ENCODE data around the gene SP8. TPM values are rescaled to one million over a fixed set of nuclear protein-coding genes. Genes with fewer than 3 reads are reported as not detected.

SP8 gene
- total RNA-seq, 4 donors from 2014 or later: not detected

DNA sequence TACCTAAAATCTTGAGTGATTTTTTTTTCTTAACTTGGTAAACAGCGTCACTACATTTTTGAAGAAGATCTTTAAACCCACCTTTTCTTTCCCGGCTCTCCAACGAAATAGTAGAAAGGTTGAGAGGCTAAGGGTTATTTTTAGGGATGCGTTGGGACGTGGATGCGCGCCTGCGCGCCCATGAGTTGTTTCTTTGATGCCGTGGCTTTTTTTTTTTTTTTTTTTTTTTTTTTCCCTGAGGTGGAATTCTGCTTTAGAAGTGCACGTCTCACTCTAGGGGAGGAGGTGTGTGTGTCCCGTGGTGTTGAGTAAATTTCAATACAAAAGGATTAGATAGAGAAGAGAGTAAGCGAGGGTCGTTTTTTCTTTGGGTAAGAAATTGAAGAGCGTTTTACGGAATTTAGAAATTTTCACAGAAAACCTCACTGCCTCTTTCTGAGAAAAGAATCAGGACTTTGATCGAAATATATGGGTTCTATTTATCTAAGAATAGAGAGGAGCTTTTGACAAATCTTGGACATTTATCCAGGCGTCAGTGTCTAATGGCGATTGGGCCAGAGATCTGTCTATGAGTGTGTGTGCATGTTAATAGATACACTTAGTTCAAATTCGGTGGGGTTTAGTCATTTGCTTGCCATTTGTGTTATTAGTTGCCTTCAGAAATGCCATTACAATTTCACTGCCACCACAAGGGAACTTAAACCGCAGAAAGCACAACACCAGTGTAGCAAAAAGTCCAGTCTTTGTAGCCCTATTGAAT, 1.2 kb upstream of the SP8 start:
- DNase-seq: no peak
- Histone ChIP-seq H3K27ac (no peak overlapping the region), H3K4me1 (peaks cover 11 to 48% (median 31%) of the 10 kb centered on the region in 4 donors), H3K9me3 (no peaks in the 10 kb centered on the region), H3K4me3 (no peak overlapping the region), H3K27me3 (peaks cover 100% of the 10 kb centered on the region), H3K36me3 (no peaks in the 10 kb centered on the region)
- TF ChIP-seq POLR2AphosphoS5 (IDR thresholded peaks at IDR 0.05) (no peak), POLR2A (IDR thresholded peaks at IDR 0.05) (no peak), EP300 (IDR thresholded peaks at IDR 0.05; ENCODE audit: low read depth) (no peak)
- TF ChIP-seq, protein P1, sequence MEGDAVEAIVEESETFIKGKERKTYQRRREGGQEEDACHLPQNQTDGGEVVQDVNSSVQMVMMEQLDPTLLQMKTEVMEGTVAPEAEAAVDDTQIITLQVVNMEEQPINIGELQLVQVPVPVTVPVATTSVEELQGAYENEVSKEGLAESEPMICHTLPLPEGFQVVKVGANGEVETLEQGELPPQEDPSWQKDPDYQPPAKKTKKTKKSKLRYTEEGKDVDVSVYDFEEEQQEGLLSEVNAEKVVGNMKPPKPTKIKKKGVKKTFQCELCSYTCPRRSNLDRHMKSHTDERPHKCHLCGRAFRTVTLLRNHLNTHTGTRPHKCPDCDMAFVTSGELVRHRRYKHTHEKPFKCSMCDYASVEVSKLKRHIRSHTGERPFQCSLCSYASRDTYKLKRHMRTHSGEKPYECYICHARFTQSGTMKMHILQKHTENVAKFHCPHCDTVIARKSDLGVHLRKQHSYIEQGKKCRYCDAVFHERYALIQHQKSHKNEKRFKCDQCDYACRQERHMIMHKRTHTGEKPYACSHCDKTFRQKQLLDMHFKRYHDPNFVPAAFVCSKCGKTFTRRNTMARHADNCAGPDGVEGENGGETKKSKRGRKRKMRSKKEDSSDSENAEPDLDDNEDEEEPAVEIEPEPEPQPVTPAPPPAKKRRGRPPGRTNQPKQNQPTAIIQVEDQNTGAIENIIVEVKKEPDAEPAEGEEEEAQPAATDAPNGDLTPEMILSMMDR (IDR thresholded peaks at IDR 0.05): no peak
- WGBS, 2 donors (ENCODE audit: low coverage in 1 of 2): 14 to 18% methylated on average over 21 of the region's 21 CpGs
- in situ Hi-C loops (cut with MboI; ENCODE audit: low pct_ligation_motif_present in 1 of 4, low pct_unique_long_range_greater_than_20kb in 1 of 4, low sequenced_read_pairs in 3 of 4) (loop anchor here (25.0 kb wide), 3 partner anchors 449 to 724 kb away; no protein-coding TSS in a partner anchor), intact Hi-C loops (cut with DNase I; ENCODE audit: low total_unique reads) (loop anchor here (1.0 kb wide), 1 partner anchor 14 kb away; no protein-coding TSS in a partner anchor)

DNA sequence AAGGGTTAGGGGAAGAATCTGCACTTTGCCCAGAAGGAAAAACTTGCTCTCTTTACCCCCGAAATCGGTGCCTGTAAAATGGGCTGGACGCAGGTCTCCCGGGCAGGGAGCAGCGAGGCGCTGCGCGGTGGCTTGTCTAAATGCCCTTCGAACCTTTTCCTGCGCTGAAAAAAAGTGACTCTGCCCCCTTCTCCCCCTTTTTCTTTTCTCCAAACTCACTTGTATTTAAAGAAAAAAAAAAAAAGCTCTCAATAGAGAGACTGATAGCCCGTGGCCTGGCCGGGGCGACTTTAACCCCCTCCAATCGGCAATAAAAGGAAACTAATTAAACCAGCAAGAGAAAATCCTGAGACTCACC, 286 bp downstream of the SP8 start:
- intact Hi-C loops (cut with DNase I; ENCODE audit: low total_unique reads): no loop called here
- DNase-seq: no peak
- TF ChIP-seq EP300 (IDR thresholded peaks at IDR 0.05; ENCODE audit: low read depth): no peak
- no peak for TF ChIP-seq POLR2AphosphoS5 (IDR thresholded peaks at IDR 0.05)
- TF ChIP-seq, protein P1 (IDR thresholded peaks at IDR 0.05): no peak
- no peak for TF ChIP-seq POLR2A (IDR thresholded peaks at IDR 0.05)
- 4 to 17% methylated on average over 3 to 14 of the region's 14 CpGs for whole genome bisulfite sequencing, 2 donors (ENCODE audit: low coverage in 1 of 2)
- H3K27me3 ChIP-seq: peaks cover 100% of the 10 kb centered on the region
- H3K4me1 ChIP-seq: peaks cover 11 to 48% (median 31%) of the 10 kb centered on the region in 4 donors
- H3K27ac ChIP-seq: no peak overlapping the region
- no peaks in the 10 kb centered on the region for H3K9me3 ChIP-seq
- peak overlapping the region in 3 of 4 donors; percentile 4 to 47 (median 24) for H3K4me3 ChIP-seq
- H3K36me3 ChIP-seq: no peaks in the 10 kb centered on the region
- in situ Hi-C loops (cut with MboI; ENCODE audit: low pct_ligation_motif_present in 1 of 4, low pct_unique_long_range_greater_than_20kb in 1 of 4, low sequenced_read_pairs in 3 of 4): loop anchor here (25.0 kb wide), 3 partner anchors 451 to 726 kb away; no protein-coding TSS in a partner anchor

GRCh38 chr7:20786049-20786412, 655 bp downstream of the SP8 start:
- Histone ChIP-seq H3K9me3 (no peaks in the 10 kb centered on the region), H3K4me1 (peaks cover 11 to 45% (median 31%) of the 10 kb centered on the region in 4 donors), H3K4me3 (peak overlapping the region in 3 of 4 donors; percentile 4 to 47 (median 24)), H3K36me3 (no peaks in the 10 kb centered on the region), H3K27ac (no peak overlapping the region), H3K27me3 (peaks cover 100% of the 10 kb centered on the region)
- TF ChIP-seq POLR2AphosphoS5 (IDR thresholded peaks at IDR 0.05): no peak
- TF ChIP-seq POLR2A (IDR thresholded peaks at IDR 0.05): no peak
- TF ChIP-seq, protein P1 (IDR thresholded peaks at IDR 0.05): no peak
- no peak for TF ChIP-seq EP300 (IDR thresholded peaks at IDR 0.05; ENCODE audit: low read depth)
- in situ Hi-C loops (cut with MboI; ENCODE audit: low pct_ligation_motif_present in 1 of 4, low pct_unique_long_range_greater_than_20kb in 1 of 4, low sequenced_read_pairs in 3 of 4) (loop anchor here (25.0 kb wide), 3 partner anchors 451 to 726 kb away; no protein-coding TSS in a partner anchor), intact Hi-C loops (cut with DNase I; ENCODE audit: low total_unique reads) (no loop called here)
- DNase-seq: no peak
- 6 to 8% methylated on average over 7 to 10 of the region's 10 CpGs for WGBS, 2 donors (ENCODE audit: low coverage in 1 of 2)

DNA sequence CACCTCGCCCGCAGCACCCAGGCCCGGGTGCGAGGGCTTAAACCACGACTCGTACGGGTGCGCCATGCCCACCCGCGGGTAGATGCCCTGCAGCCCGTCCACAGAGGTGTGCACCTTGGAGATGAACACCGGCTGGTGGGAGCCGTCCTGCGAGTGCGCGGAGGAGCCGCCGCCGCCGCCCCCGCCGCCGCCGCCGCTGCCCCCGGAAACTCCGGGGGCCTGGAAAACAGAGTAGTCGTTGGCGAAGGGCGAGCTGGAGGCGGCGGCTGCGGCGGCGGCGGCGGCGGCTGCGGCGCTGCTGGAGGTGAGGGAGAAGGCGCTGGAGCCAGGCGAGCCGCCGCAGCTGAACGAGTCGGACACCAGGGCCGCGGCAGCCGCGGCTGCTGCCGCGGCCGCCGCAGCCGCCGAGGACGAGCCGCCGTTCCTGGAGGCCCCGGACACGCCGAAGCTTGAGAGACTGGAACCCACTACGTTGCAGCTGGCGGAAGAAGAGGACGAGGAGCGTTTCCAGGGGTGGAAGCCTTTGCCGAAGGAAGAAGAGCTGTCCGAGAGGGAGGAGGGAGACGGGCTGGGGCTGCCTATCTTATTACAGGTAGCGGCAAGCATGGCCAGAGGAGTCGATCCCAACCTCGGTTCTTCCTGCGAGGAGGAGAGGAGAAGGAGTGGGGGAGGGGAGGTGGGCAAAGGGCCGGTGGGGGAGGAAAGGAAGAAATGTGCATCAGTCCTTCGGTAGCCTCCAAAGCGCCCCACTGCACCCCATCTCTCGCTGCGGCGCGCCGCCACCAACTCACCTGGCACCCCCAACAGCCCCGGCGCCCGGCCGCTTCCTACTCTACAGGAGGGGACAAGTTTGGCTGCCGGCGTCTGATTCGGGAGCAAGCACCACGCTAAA, 1.3 kb downstream of the SP8 start:
- Histone ChIP-seq H3K4me3 (peak overlapping the region in 3 of 4 donors; percentile 4 to 47 (median 24)), H3K36me3 (no peaks in the 10 kb centered on the region), H3K9me3 (no peaks in the 10 kb centered on the region), H3K27ac (no peak overlapping the region), H3K4me1 (peaks cover 11 to 43% (median 29%) of the 10 kb centered on the region in 4 donors), H3K27me3 (peaks cover 100% of the 10 kb centered on the region)
- intact Hi-C loops (cut with DNase I; ENCODE audit: low total_unique reads): no loop called here
- no peak for TF ChIP-seq POLR2A (IDR thresholded peaks at IDR 0.05)
- no peak for TF ChIP-seq EP300 (IDR thresholded peaks at IDR 0.05; ENCODE audit: low read depth)
- no peak for TF ChIP-seq POLR2AphosphoS5 (IDR thresholded peaks at IDR 0.05)
- DNase-seq: no peak
- in situ Hi-C loops (cut with MboI; ENCODE audit: low pct_ligation_motif_present in 1 of 4, low pct_unique_long_range_greater_than_20kb in 1 of 4, low sequenced_read_pairs in 3 of 4): loop anchor here (25.0 kb wide), 3 partner anchors 452 to 727 kb away; no protein-coding TSS in a partner anchor
- 4 to 9% methylated on average over 9 to 56 of the region's 89 CpGs for WGBS, 2 donors (ENCODE audit: low coverage in 1 of 2)

Measured in transverse colon (tissue), 4 donors.